Measurements from ENCODE around the gene SECISBP2.

DNA sequence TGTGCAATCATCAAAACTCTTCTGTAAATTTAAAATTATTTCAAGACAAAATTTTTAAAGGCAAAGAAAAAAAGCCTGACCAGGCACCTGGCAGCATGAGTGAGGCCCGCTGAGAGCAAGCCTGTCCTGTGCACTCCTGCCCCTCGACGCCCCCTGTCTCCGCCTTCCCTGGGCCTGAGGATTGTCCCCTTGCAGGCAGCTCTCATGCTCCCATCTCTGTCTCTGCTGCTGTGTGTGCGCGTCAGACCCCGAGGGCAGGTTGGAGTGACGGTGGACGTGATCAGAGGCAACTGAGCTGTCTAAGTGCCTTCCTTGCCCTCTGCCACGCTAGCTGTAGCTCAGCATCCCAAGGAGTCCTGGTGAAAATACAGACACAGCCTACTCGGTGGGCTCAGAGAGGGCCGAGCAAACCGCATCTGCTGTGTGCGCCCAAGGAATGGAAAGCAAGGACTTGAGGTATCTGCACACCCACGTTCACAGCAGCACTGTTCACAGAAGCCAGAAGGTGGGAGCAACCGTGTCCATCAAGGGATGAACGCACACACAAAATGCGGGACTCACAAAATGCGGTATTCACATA lies 65.5 kb downstream of the SECISBP2 start:
- TF ChIP-seq, protein P1, sequence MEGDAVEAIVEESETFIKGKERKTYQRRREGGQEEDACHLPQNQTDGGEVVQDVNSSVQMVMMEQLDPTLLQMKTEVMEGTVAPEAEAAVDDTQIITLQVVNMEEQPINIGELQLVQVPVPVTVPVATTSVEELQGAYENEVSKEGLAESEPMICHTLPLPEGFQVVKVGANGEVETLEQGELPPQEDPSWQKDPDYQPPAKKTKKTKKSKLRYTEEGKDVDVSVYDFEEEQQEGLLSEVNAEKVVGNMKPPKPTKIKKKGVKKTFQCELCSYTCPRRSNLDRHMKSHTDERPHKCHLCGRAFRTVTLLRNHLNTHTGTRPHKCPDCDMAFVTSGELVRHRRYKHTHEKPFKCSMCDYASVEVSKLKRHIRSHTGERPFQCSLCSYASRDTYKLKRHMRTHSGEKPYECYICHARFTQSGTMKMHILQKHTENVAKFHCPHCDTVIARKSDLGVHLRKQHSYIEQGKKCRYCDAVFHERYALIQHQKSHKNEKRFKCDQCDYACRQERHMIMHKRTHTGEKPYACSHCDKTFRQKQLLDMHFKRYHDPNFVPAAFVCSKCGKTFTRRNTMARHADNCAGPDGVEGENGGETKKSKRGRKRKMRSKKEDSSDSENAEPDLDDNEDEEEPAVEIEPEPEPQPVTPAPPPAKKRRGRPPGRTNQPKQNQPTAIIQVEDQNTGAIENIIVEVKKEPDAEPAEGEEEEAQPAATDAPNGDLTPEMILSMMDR (IDR thresholded peaks at IDR 0.05), result no peak
- TF ChIP-seq POLR2A (IDR thresholded peaks at IDR 0.05), result no peak

All from breast epithelium (tissue), 3 donors.